Calu3 (cell line): ENCODE measurements around the gene KIR3DL2. TPM values are rescaled to one million over a fixed set of nuclear protein-coding genes. Genes with fewer than 3 reads are reported as not detected.
"Not testable (repeated sequence)": the region's sequence is repeated elsewhere in the genome, so short reads cannot be mapped to it uniquely, and the experiment has no call there.

Source experiments
- BruUV-seq: library from RNA; stranded (reverse); fragments of 400-500 nt; replicated peaks from 2 replicates; lab custom pipeline; 2021; lab: Mats Ljungman, UMichigan
- CTCF ChIA-PET: fragments of 300-600 bp; sonication (Branson Sonifier 250); formaldehyde crosslinking; loops from one replicate; lab custom pipeline; 2022; ENCODE audit warnings: antibody characterized with exemption; lab: Charles Lee
- DNase-seq: peaks from one replicate; pipeline ENCODE4 v3.0.0; 2022
- H3K27ac Mint-ChIP-seq: one replicate; pipeline ENCODE4 v1.8.0; 2022; ENCODE audit warnings: mixed read lengths; ENCODE audit not compliant: unreplicated experiment
- H3K27me3 Mint-ChIP-seq: one replicate; pipeline ENCODE4 v1.8.0; 2022; ENCODE audit warnings: mixed read lengths; ENCODE audit not compliant: unreplicated experiment
- H3K36me3 Mint-ChIP-seq: one replicate; pipeline ENCODE4 v1.8.0; 2022; ENCODE audit warnings: mild to moderate bottlenecking, moderate library complexity, mixed read lengths; ENCODE audit not compliant: insufficient read depth, unreplicated experiment
- H3K4me1 Mint-ChIP-seq: one replicate; pipeline ENCODE4 v1.8.0; 2022; ENCODE audit warnings: mild to moderate bottlenecking, low read depth, mixed read lengths; ENCODE audit not compliant: unreplicated experiment
- H3K4me3 Mint-ChIP-seq: one replicate; pipeline ENCODE4 v1.8.0; 2022; ENCODE audit warnings: mild to moderate bottlenecking, low read depth, moderate library complexity, mixed read lengths; ENCODE audit not compliant: unreplicated experiment
- H3K9me3 Mint-ChIP-seq: one replicate; pipeline ENCODE4 v1.8.0; 2022; ENCODE audit warnings: low read depth, mixed read lengths; ENCODE audit not compliant: unreplicated experiment
- CTCF ChIP-seq: fragments of 200-600 bp; IDR thresholded peaks from one replicate; pipeline ENCODE4 v1.8.0; 2022; ENCODE audit warnings: antibody characterized with exemption; ENCODE audit not compliant: unreplicated experiment
- intact Hi-C: fragments of 100-400 bp; cut with micrococcal nuclease; formaldehyde crosslinking; loops from one replicate; pipeline ENCODE4 v1.10.0; 2022; ENCODE audit not compliant: unreplicated experiment
- total RNA-seq: library from RNA; stranded (reverse); gene quantifications from 2 replicates; pipeline ENCODE4 v1.2.3, GENCODE V29; 2022

The KIR3DL2 gene
- total RNA-seq, 1 experiment from 2014 or later = not detected

- peaks cover 70% of the 10 kb centered on the region for H3K27me3 Mint-ChIP-seq
- intact Hi-C loops, H3K4me3 Mint-ChIP-seq, DNase-seq, H3K36me3 Mint-ChIP-seq, H3K9me3 Mint-ChIP-seq, H3K27ac Mint-ChIP-seq, BruUV-seq, H3K4me1 Mint-ChIP-seq: not testable (repeated sequence)
- CTCF ChIA-PET = interaction anchor here (0.6 kb wide), 1 partner anchor 61 kb away, joined by 3 read pairs; no protein-coding TSS in a partner anchor
Measured at GRCh38 chr19:54901153-54901552, 50.9 kb downstream of the KIR3DL2 start.

GRCh38 chr19:54902061-54902460 is 51.8 kb downstream of the KIR3DL2 start:
- H3K27me3 Mint-ChIP-seq = peaks cover 64% of the 10 kb centered on the region
- no peaks in the 10 kb centered on the region for H3K9me3 Mint-ChIP-seq
- intact Hi-C loops = no loop called here
- CTCF ChIA-PET = interaction anchor here (0.6 kb wide), 1 partner anchor 60 kb away, joined by 3 read pairs; no protein-coding TSS in a partner anchor
- H3K36me3 Mint-ChIP-seq = no peaks in the 10 kb centered on the region
- no TSS peak for BruUV-seq
- H3K4me3 Mint-ChIP-seq = no peak overlapping the region
- no peaks in the 10 kb centered on the region for H3K4me1 Mint-ChIP-seq
- TF ChIP-seq CTCF = no peak
- no peak overlapping the region for H3K27ac Mint-ChIP-seq
- no peak for DNase-seq

- intact Hi-C loops = no loop called here
- Mint-ChIP-seq H3K4me1 (no peaks in the 10 kb centered on the region), H3K9me3 (no peaks in the 10 kb centered on the region), H3K4me3 (no peak overlapping the region), H3K27me3 (peaks cover 51% of the 10 kb centered on the region), H3K36me3 (no peaks in the 10 kb centered on the region), H3K27ac (no peak overlapping the region)
- no TSS peak for BruUV-seq
- TF ChIP-seq CTCF = no peak
- CTCF ChIA-PET = no interaction called here
- DNase-seq = no peak
Measured at GRCh38 chr19:54903303-54903702, 53.1 kb downstream of the KIR3DL2 start.

- H3K27ac Mint-ChIP-seq, H3K9me3 Mint-ChIP-seq, BruUV-seq, DNase-seq, H3K4me1 Mint-ChIP-seq, intact Hi-C loops, H3K4me3 Mint-ChIP-seq, H3K36me3 Mint-ChIP-seq, CTCF ChIA-PET: not testable (repeated sequence)
- H3K27me3 Mint-ChIP-seq = peaks cover 42% of the 10 kb centered on the region
Measured at GRCh38 chr19:54904261-54904660, 54.0 kb downstream of the KIR3DL2 start.

GRCh38 chr19:54905421-54905802 is 55.2 kb downstream of the KIR3DL2 start:
- no peaks in the 10 kb centered on the region for H3K36me3 Mint-ChIP-seq
- CTCF ChIA-PET = no interaction called here
- no peak for DNase-seq
- no peak overlapping the region for H3K27ac Mint-ChIP-seq
- no peak for TF ChIP-seq CTCF
- intact Hi-C loops = no loop called here
- BruUV-seq = no TSS peak
- no peaks in the 10 kb centered on the region for H3K9me3 Mint-ChIP-seq
- no peak overlapping the region for H3K4me3 Mint-ChIP-seq
- peaks cover 36% of the 10 kb centered on the region for H3K27me3 Mint-ChIP-seq
- H3K4me1 Mint-ChIP-seq = no peaks in the 10 kb centered on the region
